Activated CD4-positive, alpha-beta memory T cell treated with anti-CD3 and anti-CD28 coated beads for 36 hours (primary cell): ENCODE results near the gene ZBTB49. TPM values are rescaled to one million over a fixed set of nuclear protein-coding genes. Genes with fewer than 3 reads are reported as not detected.
"Not testable (repeated sequence)": the region's sequence is repeated elsewhere in the genome, so short reads cannot be mapped to it uniquely, and the experiment has no call there.

Experiments used
- CTCF ChIA-PET: fragments of 350-600 bp; sonication (Branson Sonifier 250); formaldehyde crosslinking; loops from one replicate; lab custom pipeline; 2021; ENCODE audit warnings: antibody characterized with exemption, inconsistent platforms; lab: Charles Lee
- POLR2A ChIA-PET: fragments of 350-600 bp; sonication (Branson Sonifier 250); formaldehyde crosslinking; loops from one replicate; lab custom pipeline; 2021; ENCODE audit warnings: antibody characterized with exemption; lab: Charles Lee
- DNase-seq: peaks from one replicate; pipeline ENCODE4 v3.0.0-alpha.2; 2020
- H3K27ac Mint-ChIP-seq: one replicate; pipeline ENCODE4 v1.8.0; 2021; ENCODE audit warnings: mixed read lengths
- H3K27me3 Mint-ChIP-seq: one replicate; pipeline ENCODE4 v1.8.0; 2021; ENCODE audit warnings: mixed read lengths
- H3K36me3 Mint-ChIP-seq: one replicate; pipeline ENCODE4 v1.8.0; 2021; ENCODE audit warnings: mixed read lengths
- H3K4me1 Mint-ChIP-seq: one replicate; pipeline ENCODE4 v1.8.0; 2021; ENCODE audit warnings: low read depth, mixed read lengths
- H3K4me3 Mint-ChIP-seq: one replicate; pipeline ENCODE4 v1.8.0; 2021; ENCODE audit warnings: mild to moderate bottlenecking, mixed read lengths
- H3K9me3 Mint-ChIP-seq: one replicate; pipeline ENCODE4 v1.8.0; 2021; ENCODE audit warnings: mixed read lengths
- intact Hi-C: fragments of 100-400 bp; cut with micrococcal nuclease; formaldehyde crosslinking; loops from one replicate; pipeline ENCODE4 v1.15.1; 2023
- total RNA-seq, 2 experiments: library from RNA; stranded (reverse); gene quantifications; one replicate each; pipeline ENCODE4 v1.2.3, GENCODE V29; 2021

The ZBTB49 gene
- total RNA-seq, 2 experiments from 2014 or later: 4.3 to 4.6 TPM

DNA sequence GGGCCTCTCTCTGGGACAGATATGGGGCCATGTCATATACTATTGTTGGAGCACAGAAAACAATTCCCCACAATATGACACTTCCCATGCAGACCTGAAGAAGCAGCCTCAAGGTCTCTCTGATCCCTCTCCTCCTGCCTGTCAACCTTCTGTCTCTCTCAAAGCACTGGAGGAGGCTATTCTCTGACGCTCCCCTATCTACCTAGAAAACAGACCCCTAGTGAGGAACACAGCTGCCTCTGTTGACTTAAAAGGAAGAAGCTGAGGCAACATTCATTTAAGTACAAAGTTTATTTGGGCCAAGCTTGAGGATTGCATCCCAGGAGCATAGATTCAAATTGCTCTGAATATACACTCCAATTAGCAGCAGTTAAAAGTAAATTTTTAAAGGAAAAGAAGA, 57.5 kb downstream of the ZBTB49 start:
- DNase-seq: no peak
- Mint-ChIP-seq H3K27ac (no peak overlapping the region), H3K4me3 (no peak overlapping the region), H3K4me1 (peaks cover 26% of the 10 kb centered on the region), H3K36me3 (peaks cover 4% of the 10 kb centered on the region), H3K9me3 (peaks cover 12% of the 10 kb centered on the region), H3K27me3 (no peaks in the 10 kb centered on the region)
- ChIA-PET POLR2A (no interaction called here), CTCF (no interaction called here)
- intact Hi-C loops: no loop called here

DNA sequence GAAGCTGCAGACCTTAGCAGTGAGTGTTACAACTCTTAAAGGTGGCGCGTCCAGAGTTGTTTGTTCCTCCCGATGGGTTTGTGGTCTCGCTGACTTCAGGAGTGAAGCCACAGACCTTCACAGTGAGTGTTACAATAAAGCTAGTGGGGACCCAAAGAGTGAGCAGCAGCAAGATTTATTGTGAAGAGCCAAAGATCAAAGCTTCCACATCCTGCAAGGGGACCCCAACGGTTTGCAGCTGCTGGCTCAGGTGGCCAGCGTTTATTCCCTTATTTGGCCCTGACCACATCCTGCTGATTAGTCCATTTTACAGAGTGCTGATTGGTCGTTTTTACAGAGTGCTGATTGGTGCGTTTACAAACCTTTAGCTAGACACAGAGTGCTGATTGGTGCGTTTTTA, 58.5 kb downstream of the ZBTB49 start:
- H3K27me3 Mint-ChIP-seq, intact Hi-C loops, H3K4me3 Mint-ChIP-seq, H3K36me3 Mint-ChIP-seq, CTCF ChIA-PET, POLR2A ChIA-PET: not testable (repeated sequence)
- Mint-ChIP-seq H3K9me3 (peaks cover 12% of the 10 kb centered on the region), H3K27ac (peak overlapping the region; percentile 58), H3K4me1 (peaks cover 24% of the 10 kb centered on the region)
- DNase-seq: peak; percentile 29

- Mint-ChIP-seq H3K4me1 (peaks cover 24% of the 10 kb centered on the region), H3K9me3 (peaks cover 12% of the 10 kb centered on the region), H3K4me3 (no peak overlapping the region), H3K36me3 (peaks cover 4% of the 10 kb centered on the region), H3K27ac (no peak overlapping the region), H3K27me3 (no peaks in the 10 kb centered on the region)
- CTCF ChIA-PET: interaction anchor here (0.7 kb wide), 1 partner anchor 91 kb away, joined by 3 read pairs; no protein-coding TSS in a partner anchor
- POLR2A ChIA-PET: no interaction called here
- intact Hi-C loops: no loop called here
- DNase-seq: no peak
Measured at GRCh38 chr4:4349867-4350266, 59.8 kb downstream of the ZBTB49 start.

DNA sequence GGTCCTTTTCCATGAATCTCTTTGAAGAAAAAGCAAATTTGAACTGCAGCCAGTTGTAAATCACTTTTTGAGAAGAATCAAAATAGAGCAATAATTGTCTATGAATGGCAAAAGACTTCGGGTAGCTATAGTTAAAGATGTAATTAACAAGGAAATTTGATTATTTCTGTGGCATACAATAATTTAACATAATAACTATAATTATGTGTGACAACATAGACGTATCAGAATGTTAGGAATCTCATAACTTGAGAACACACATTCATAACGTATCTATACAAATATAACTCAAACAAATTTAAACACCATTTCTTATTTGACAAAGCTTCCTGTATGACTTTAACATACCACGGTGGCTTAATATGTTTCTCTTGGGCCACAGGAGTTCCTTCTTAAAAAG, 60.9 kb downstream of the ZBTB49 start:
- POLR2A ChIA-PET: no interaction called here
- no peaks in the 10 kb centered on the region for H3K27me3 Mint-ChIP-seq
- H3K4me1 Mint-ChIP-seq: peaks cover 24% of the 10 kb centered on the region
- H3K4me3 Mint-ChIP-seq: no peak overlapping the region
- H3K27ac Mint-ChIP-seq: no peak overlapping the region
- H3K9me3 Mint-ChIP-seq: peaks cover 12% of the 10 kb centered on the region
- intact Hi-C loops: no loop called here
- CTCF ChIA-PET: no interaction called here
- peaks cover 4% of the 10 kb centered on the region for H3K36me3 Mint-ChIP-seq
- DNase-seq: no peak

DNA sequence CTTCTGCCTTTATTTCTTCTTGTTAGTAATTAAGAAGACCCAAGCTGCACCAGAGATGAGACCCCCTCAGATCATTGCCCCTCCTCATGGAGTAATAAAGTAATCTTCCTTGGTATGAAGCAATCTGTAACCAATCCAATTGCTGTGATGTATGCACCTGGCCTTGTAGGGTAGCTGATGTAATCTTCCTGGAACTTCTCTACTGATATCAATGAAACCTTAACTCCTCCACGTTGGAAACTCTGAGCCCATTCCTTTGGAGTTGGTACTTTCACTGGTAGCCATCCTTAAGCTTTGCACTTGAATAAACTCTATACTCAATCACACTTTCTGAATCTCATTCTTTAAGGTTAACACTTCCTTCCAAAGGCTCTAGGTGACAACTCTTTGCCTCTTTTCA, 65.3 kb downstream of the ZBTB49 start:
- no peak for DNase-seq
- H3K27ac Mint-ChIP-seq: no peak overlapping the region
- H3K27me3 Mint-ChIP-seq: peaks cover 3% of the 10 kb centered on the region
- no peaks in the 10 kb centered on the region for H3K36me3 Mint-ChIP-seq
- ChIA-PET POLR2A (no interaction called here), CTCF (interaction anchor here (0.8 kb wide), 1 partner anchor 20 kb away, joined by 3 read pairs; no protein-coding TSS in a partner anchor)
- intact Hi-C loops: no loop called here
- H3K9me3 Mint-ChIP-seq: no peaks in the 10 kb centered on the region
- H3K4me3 Mint-ChIP-seq: no peak overlapping the region
- H3K4me1 Mint-ChIP-seq: no peaks in the 10 kb centered on the region

- H3K27ac Mint-ChIP-seq: no peak overlapping the region
- H3K36me3 Mint-ChIP-seq: no peaks in the 10 kb centered on the region
- peaks cover 5% of the 10 kb centered on the region for H3K27me3 Mint-ChIP-seq
- POLR2A ChIA-PET: no interaction called here
- CTCF ChIA-PET: no interaction called here
- no peak overlapping the region for H3K4me3 Mint-ChIP-seq
- intact Hi-C loops: no loop called here
- H3K4me1 Mint-ChIP-seq: no peaks in the 10 kb centered on the region
- no peak for DNase-seq
- no peaks in the 10 kb centered on the region for H3K9me3 Mint-ChIP-seq
Measured at GRCh38 chr4:4356106-4357041, 66.3 kb downstream of the ZBTB49 start.

GRCh38 chr4:4358093-4358854, 68.2 kb downstream of the ZBTB49 start:
- no peak overlapping the region for H3K4me3 Mint-ChIP-seq
- H3K9me3 Mint-ChIP-seq: no peaks in the 10 kb centered on the region
- H3K4me1 Mint-ChIP-seq: no peaks in the 10 kb centered on the region
- CTCF ChIA-PET: no interaction called here
- intact Hi-C loops: no loop called here
- POLR2A ChIA-PET: no interaction called here
- no peaks in the 10 kb centered on the region for H3K36me3 Mint-ChIP-seq
- H3K27me3 Mint-ChIP-seq: peaks cover 7% of the 10 kb centered on the region
- DNase-seq: no peak
- H3K27ac Mint-ChIP-seq: no peak overlapping the region

- POLR2A ChIA-PET: no interaction called here
- peaks cover 10% of the 10 kb centered on the region for H3K9me3 Mint-ChIP-seq
- peaks cover 7% of the 10 kb centered on the region for H3K27me3 Mint-ChIP-seq
- CTCF ChIA-PET: no interaction called here
- intact Hi-C loops: no loop called here
- H3K4me3 Mint-ChIP-seq: no peak overlapping the region
- H3K4me1 Mint-ChIP-seq: no peaks in the 10 kb centered on the region
- DNase-seq: no peak
- no peaks in the 10 kb centered on the region for H3K36me3 Mint-ChIP-seq
- H3K27ac Mint-ChIP-seq: no peak overlapping the region
Measured at GRCh38 chr4:4361883-4362282, 71.8 kb downstream of the ZBTB49 start.

DNA sequence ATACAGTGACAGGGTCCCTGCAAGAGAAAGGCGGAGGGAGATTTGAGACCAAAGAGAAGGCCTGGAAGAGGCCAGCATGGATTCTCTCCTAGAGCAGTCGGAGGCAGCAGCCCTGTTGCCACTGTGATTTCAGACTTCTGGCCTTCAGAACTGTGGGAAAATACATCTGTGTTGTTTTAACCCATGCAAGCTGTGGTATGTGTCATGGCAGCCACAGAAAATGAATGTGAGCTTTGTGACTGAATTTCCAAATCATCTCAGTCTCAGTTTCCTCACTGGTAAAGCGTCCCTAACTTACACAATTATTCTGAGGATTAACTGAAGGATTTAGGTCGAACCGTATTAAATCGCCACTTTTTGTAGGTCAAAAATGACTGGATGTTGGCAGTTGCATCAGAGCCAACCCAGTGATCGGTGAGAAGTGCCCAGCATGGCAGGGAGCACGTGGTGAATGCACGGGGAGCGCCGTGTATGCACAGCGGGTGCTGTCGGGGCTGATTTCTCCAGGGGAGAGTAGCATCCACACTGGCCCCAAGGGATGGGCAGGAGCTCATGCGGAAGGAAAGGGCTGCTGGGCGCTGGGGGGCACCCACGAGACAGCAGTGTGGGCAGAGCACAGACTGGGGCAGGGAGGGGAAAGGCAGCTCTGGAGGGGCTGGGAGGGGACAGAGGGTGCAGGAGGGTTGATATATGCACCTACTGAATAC, 73.1 kb downstream of the ZBTB49 start:
- Mint-ChIP-seq H3K27ac (no peak overlapping the region), H3K36me3 (no peaks in the 10 kb centered on the region), H3K27me3 (peaks cover 4% of the 10 kb centered on the region), H3K4me3 (no peak overlapping the region), H3K9me3 (peaks cover 11% of the 10 kb centered on the region), H3K4me1 (no peaks in the 10 kb centered on the region)
- POLR2A ChIA-PET: no interaction called here
- DNase-seq: no peak
- CTCF ChIA-PET: no interaction called here
- intact Hi-C loops: no loop called here

DNA sequence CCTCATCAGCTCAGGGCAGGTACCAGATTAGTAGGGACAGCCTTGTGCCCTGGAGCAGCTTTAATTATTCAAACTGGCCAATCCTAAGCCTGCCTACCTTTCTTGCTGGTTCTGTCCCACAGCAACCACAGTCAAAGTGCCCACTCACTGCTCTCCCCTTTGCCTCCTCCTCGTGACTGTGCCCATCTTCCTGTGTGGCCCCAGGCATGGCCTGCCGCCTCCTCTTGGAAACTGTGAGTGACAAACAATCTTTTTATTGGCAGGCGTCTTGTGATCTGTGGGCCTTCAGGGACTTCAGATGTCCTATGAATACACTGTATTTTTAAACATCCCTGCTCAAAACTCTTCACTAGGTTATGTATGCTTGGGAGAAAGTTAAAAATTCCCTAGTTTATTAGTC, 74.0 kb downstream of the ZBTB49 start:
- ChIA-PET POLR2A (no interaction called here), CTCF (no interaction called here)
- peaks cover 4% of the 10 kb centered on the region for H3K27me3 Mint-ChIP-seq
- DNase-seq: no peak
- no peaks in the 10 kb centered on the region for H3K4me1 Mint-ChIP-seq
- no peaks in the 10 kb centered on the region for H3K36me3 Mint-ChIP-seq
- no peak overlapping the region for H3K4me3 Mint-ChIP-seq
- H3K9me3 Mint-ChIP-seq: peaks cover 11% of the 10 kb centered on the region
- intact Hi-C loops: no loop called here
- no peak overlapping the region for H3K27ac Mint-ChIP-seq

DNA sequence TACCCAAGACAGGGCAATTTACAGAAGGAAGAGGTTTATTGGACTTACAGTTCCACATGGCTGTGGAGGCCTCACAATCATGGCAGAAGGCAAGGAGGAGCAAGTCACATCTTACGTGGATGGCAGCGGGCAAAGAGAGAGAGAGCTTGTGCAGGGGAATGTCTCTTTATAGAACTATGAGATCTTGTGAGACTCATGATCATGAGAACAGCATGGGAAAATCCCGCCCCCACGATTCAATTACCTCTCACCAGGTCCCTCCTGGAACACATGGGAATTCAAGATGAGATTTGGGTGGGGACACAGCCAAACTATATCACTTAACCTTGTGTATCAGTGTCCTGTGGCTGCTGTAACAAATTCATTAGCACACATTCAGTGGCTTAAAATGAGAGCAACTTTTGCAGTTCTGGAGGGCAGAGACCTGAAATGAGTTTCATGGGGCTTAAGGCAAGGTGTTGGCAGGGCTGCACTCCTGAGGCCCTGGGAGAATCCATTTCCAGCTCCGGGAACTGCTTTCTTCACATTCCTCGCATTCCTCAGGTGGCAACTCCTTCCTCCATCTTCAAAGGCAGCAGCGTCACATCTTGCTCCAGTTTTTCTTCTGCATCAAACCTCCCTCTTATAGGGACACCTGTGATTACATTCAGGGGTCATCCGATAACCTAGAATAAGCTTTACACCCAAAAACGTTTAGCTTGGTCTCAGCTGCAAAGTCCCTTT, 74.6 kb downstream of the ZBTB49 start:
- no peak overlapping the region for H3K4me3 Mint-ChIP-seq
- peaks cover 11% of the 10 kb centered on the region for H3K9me3 Mint-ChIP-seq
- H3K27ac Mint-ChIP-seq: no peak overlapping the region
- no peaks in the 10 kb centered on the region for H3K4me1 Mint-ChIP-seq
- POLR2A ChIA-PET: no interaction called here
- DNase-seq: no peak
- intact Hi-C loops: no loop called here
- H3K27me3 Mint-ChIP-seq: peaks cover 4% of the 10 kb centered on the region
- no peaks in the 10 kb centered on the region for H3K36me3 Mint-ChIP-seq
- CTCF ChIA-PET: no interaction called here
